Keratinocyte (primary cell): ENCODE measurements around the gene DSTYK. TPM values are rescaled to one million over a fixed set of nuclear protein-coding genes. Genes with fewer than 3 reads are reported as not detected.

Source experiments
- DNase-seq: peaks from one replicate; pipeline ENCODE4 v3.0.0-alpha.2; 2011; ENCODE audit warnings: low read depth, missing footprints, low spot score
- FAIRE-seq: peaks from 2 replicates; lab custom pipeline; 2011; peaks lifted over from hg19 to GRCh38; lab: Jason Lieb, UNC
- H2AFZ ChIP-seq: 2 replicates; pipeline ENCODE4 v1.6.0; 2012; ENCODE audit warnings: low read length, control low read depth, inconsistent platforms; ENCODE audit not compliant: control insufficient read depth
- H3K27ac ChIP-seq: 2 replicates; pipeline ENCODE4 v1.5.1; 2011; ENCODE audit warnings: low read length; ENCODE audit not compliant: control insufficient read depth, insufficient read depth
- H3K27me3 ChIP-seq: 3 replicates; pipeline ENCODE4 v1.6.0; 2011; ENCODE audit warnings: low read length; ENCODE audit not compliant: control insufficient read depth, insufficient read depth; ENCODE audit errors: extremely low read depth
- H3K36me3 ChIP-seq, 2 experiments: 2 replicates in 1 of 2; 3 replicates in 1 of 2; pipeline ENCODE4 v1.5.1; 2011; ENCODE audit warnings: low read length in 2 of 2, mild to moderate bottlenecking in 1 of 2; ENCODE audit not compliant: control insufficient read depth in 2 of 2, insufficient read depth in 2 of 2; ENCODE audit errors: extremely low read depth in 1 of 2
- H3K4me1 ChIP-seq: 3 replicates; pipeline ENCODE4 v1.5.1; 2011; ENCODE audit warnings: low read length; ENCODE audit not compliant: control insufficient read depth, insufficient read depth; ENCODE audit errors: extremely low read depth
- H3K4me2 ChIP-seq: 3 replicates; pipeline ENCODE4 v1.6.0; 2011; ENCODE audit warnings: low read depth, low read length; ENCODE audit not compliant: control insufficient read depth, insufficient read depth; ENCODE audit errors: extremely low read depth
- H3K4me3 ChIP-seq, 3 experiments: fragments of 200-600 bp in 1 of 3; sonication (generic) in 1 of 3; 2 replicates in 2 of 3; 3 replicates in 1 of 3; pipeline ENCODE4 v1.5.1; 2011 to 2016; ENCODE audit warnings: low read length in 3 of 3, mild to moderate bottlenecking in 3 of 3, control low read depth in 2 of 3, inconsistent platforms in 1 of 3, low read depth in 1 of 3, mixed read lengths in 1 of 3, mixed run types in 1 of 3, moderate library complexity in 1 of 3; ENCODE audit not compliant: control insufficient read depth in 2 of 3, insufficient read depth in 2 of 3; ENCODE audit errors: extremely low read depth in 1 of 3
- H3K79me2 ChIP-seq: 2 replicates; pipeline ENCODE4 v1.6.0; 2012; ENCODE audit warnings: low read length; ENCODE audit not compliant: control insufficient read depth, insufficient read depth
- H3K9ac ChIP-seq: 3 replicates; pipeline ENCODE4 v1.6.0; 2011; ENCODE audit warnings: low read length; ENCODE audit not compliant: control insufficient read depth, insufficient read depth; ENCODE audit errors: extremely low read depth
- H3K9me1 ChIP-seq: 3 replicates; pipeline ENCODE4 v1.6.0; 2011; ENCODE audit warnings: low read length; ENCODE audit not compliant: control insufficient read depth, insufficient read depth; ENCODE audit errors: extremely low read depth
- H3K9me3 ChIP-seq: 2 replicates; pipeline ENCODE4 v1.5.1; 2012; ENCODE audit warnings: low read depth, low read length; ENCODE audit not compliant: control insufficient read depth
- H4K20me1 ChIP-seq: 3 replicates; pipeline ENCODE4 v1.6.0; 2011; ENCODE audit warnings: low read length; ENCODE audit not compliant: control insufficient read depth, insufficient read depth; ENCODE audit errors: extremely low read depth
- CTCF ChIP-seq, 3 experiments: IDR thresholded peaks in 1 of 3; conservative IDR thresholded peaks in 1 of 3; optimal IDR thresholded peaks in 1 of 3; 2 replicates in 2 of 3; 3 replicates in 1 of 3; pipeline versions ENCODE3 to v1.5.1; 2011; ENCODE audit warnings: low read length in 3 of 3, mild to moderate bottlenecking in 3 of 3, moderate library complexity in 2 of 3, control low read depth in 1 of 3, inconsistent platforms in 1 of 3; ENCODE audit not compliant: insufficient read depth in 2 of 3; ENCODE audit errors: extremely low read depth in 1 of 3
- EZH2 ChIP-seq: IDR thresholded peaks from one replicate; pipeline ENCODE4 v1.6.1; 2012; ENCODE audit warnings: inconsistent platforms, mild to moderate bottlenecking, low read length, moderate library complexity
- dilution Hi-C: fragments of 300-500 bp; cut with MboI; formaldehyde crosslinking; loops from one replicate; pipeline ENCODE4 v1.7.0; 2020; ENCODE audit warnings: low sequenced_read_pairs; ENCODE audit not compliant: extremely low pct_ligation_motif_present
- polyA plus RNA-seq, 5 experiments: library from polyadenylated mRNA; depleted of rRNA in 3 of 5; stranded (reverse) in 3 of 5; stranded (forward) in 1 of 5; unstranded in 1 of 5; fragments of >200 nt; gene quantifications; 1 replicate in 1 of 5; 2 replicates in 3 of 5; 3 replicates in 1 of 5; pipeline versions ENCODE4 v1.2.1 to v1.2.3, GENCODE V29; 2011 to 2012; ENCODE audit warnings: missing spikeins in 2 of 5, low read depth in 1 of 5, low replicate concordance in 1 of 5

The DSTYK gene
- polyA plus RNA-seq, 1 donor (not counting 4 experiments of a cell fraction or from before 2014, with no cell fraction given), result 7.6 TPM

GRCh38 chr1:205205055-205205454, 6.4 kb downstream of the DSTYK start:
- Histone ChIP-seq H3K9ac (no peak overlapping the region), H3K79me2 (peaks cover 29% of the 10 kb centered on the region), H3K4me3 (no peak overlapping the region), H3K9me1 (no peaks in the 10 kb centered on the region), H3K4me1 (peaks cover 8% of the 10 kb centered on the region), H3K36me3 (no peaks in the 10 kb centered on the region), H3K9me3 (no peaks in the 10 kb centered on the region), H3K4me2 (no peak overlapping the region), H3K27ac (no peak overlapping the region), H2AFZ (no peak overlapping the region), H3K27me3 (no peaks in the 10 kb centered on the region), H4K20me1 (no peaks in the 10 kb centered on the region)
- dilution Hi-C loops, result no loop called here
- no peak for TF ChIP-seq CTCF (optimal IDR thresholded peaks at IDR 0.05 in 1 of 3, IDR thresholded peaks at IDR 0.05 in 1 of 3, conservative IDR thresholded peaks at IDR 0.05 in 1 of 3; ENCODE audit: extremely low read depth in 1 of 3, insufficient read depth in 2 of 3, low read length in 3 of 3)
- TF ChIP-seq EZH2, result no peak
- no peak for DNase-seq
- no peak for FAIRE-seq

GRCh38 chr1:205204552-205204951, 7.0 kb downstream of the DSTYK start:
- no peak for FAIRE-seq
- Histone ChIP-seq H3K36me3 (no peaks in the 10 kb centered on the region), H3K4me3 (no peak overlapping the region), H3K27me3 (no peaks in the 10 kb centered on the region), H4K20me1 (no peaks in the 10 kb centered on the region), H3K27ac (no peak overlapping the region), H3K79me2 (peaks cover 26% of the 10 kb centered on the region), H3K9ac (no peak overlapping the region), H2AFZ (no peak overlapping the region), H3K9me3 (no peaks in the 10 kb centered on the region), H3K4me2 (no peak overlapping the region), H3K9me1 (no peaks in the 10 kb centered on the region), H3K4me1 (peaks cover 8% of the 10 kb centered on the region)
- DNase-seq, result no peak
- dilution Hi-C loops, result no loop called here
- TF ChIP-seq EZH2, result no peak
- TF ChIP-seq CTCF (optimal IDR thresholded peaks at IDR 0.05 in 1 of 3, IDR thresholded peaks at IDR 0.05 in 1 of 3, conservative IDR thresholded peaks at IDR 0.05 in 1 of 3; ENCODE audit: extremely low read depth in 1 of 3, insufficient read depth in 2 of 3, low read length in 3 of 3), result no peak
